Activated CD8-positive, alpha-beta T cell treated with anti-CD3 and anti-CD28 coated beads, Interleukin-2, amount 10 ng/mL, durations not matched to agents 7 days and 5 days (primary cell): ENCODE data around the gene PRAMEF12. TPM values are rescaled to one million over a fixed set of nuclear protein-coding genes. Genes with fewer than 3 reads are reported as not detected.
"Not testable (repeated sequence)": the region's sequence is repeated elsewhere in the genome, so short reads cannot be mapped to it uniquely, and the experiment has no call there.

Experiments
- ATAC-seq: fragments of 150-1000 bp; cut with Tn5 transposase; one replicate; pipeline ENCODE4 v1.10.0; 2021; ENCODE audit warnings: moderate library complexity
- CTCF ChIA-PET: fragments of 350-600 bp; sonication (Branson Sonifier 250); formaldehyde crosslinking; loops from one replicate; lab custom pipeline; 2021; ENCODE audit warnings: antibody characterized with exemption; lab: Charles Lee
- POLR2A ChIA-PET: fragments of 350-600 bp; sonication (Branson Sonifier 250); formaldehyde crosslinking; loops from one replicate; lab custom pipeline; 2021; ENCODE audit warnings: antibody characterized with exemption; lab: Charles Lee
- DNase-seq: peaks from one replicate; pipeline ENCODE4 v3.0.0-alpha.2; 2020
- H3K27ac Mint-ChIP-seq: one replicate; pipeline ENCODE4 v1.8.0; 2021; ENCODE audit warnings: mild to moderate bottlenecking, mixed read lengths
- H3K27me3 Mint-ChIP-seq: one replicate; pipeline ENCODE4 v1.8.0; 2021; ENCODE audit warnings: low read depth, mixed read lengths
- H3K36me3 Mint-ChIP-seq: one replicate; pipeline ENCODE4 v1.8.0; 2021; ENCODE audit warnings: low read depth, mixed read lengths
- H3K4me1 Mint-ChIP-seq: one replicate; pipeline ENCODE4 v1.8.0; 2021; ENCODE audit warnings: low read depth, mixed read lengths
- H3K4me3 Mint-ChIP-seq: one replicate; pipeline ENCODE4 v1.8.0; 2021; ENCODE audit warnings: mild to moderate bottlenecking, mixed read lengths
- H3K9me3 Mint-ChIP-seq: one replicate; pipeline ENCODE4 v1.8.0; 2022; ENCODE audit warnings: mixed read lengths; ENCODE audit not compliant: insufficient read depth
- total RNA-seq, 2 experiments: library from RNA; stranded (reverse); gene quantifications; one replicate each; pipeline ENCODE4 v1.2.3, GENCODE V29; 2021

Gene PRAMEF12
- total RNA-seq, 2 experiments from 2014 or later, result not detected

DNA sequence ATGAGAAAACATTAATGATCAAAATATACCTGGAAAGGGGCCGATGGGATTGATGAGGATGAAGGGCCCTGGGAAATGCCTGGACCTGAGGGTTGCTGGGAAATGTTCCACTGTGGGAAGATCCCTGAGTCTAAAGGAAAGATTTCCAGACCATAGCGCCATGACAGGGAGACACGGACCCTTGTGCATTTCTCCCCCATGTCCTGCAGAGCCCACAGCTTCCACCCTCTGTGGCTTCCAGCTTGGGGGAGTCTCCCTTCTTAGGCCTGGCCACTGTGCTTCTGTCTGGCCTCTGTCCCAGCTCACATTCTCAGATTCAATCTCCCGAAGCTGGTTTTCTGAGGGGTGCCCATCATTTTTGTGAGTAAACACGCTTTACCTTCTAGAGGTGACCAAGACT lies 1.0 kb upstream of the PRAMEF12 start:
- Mint-ChIP-seq H3K36me3 (no peaks in the 10 kb centered on the region), H3K9me3 (no peaks in the 10 kb centered on the region), H3K4me3 (no peak overlapping the region), H3K4me1 (no peaks in the 10 kb centered on the region), H3K27ac (no peak overlapping the region), H3K27me3 (peaks cover 9% of the 10 kb centered on the region)
- DNase-seq (no peak), ATAC-seq (no peak)
- ChIA-PET CTCF (no interaction called here), POLR2A (no interaction called here)

DNA sequence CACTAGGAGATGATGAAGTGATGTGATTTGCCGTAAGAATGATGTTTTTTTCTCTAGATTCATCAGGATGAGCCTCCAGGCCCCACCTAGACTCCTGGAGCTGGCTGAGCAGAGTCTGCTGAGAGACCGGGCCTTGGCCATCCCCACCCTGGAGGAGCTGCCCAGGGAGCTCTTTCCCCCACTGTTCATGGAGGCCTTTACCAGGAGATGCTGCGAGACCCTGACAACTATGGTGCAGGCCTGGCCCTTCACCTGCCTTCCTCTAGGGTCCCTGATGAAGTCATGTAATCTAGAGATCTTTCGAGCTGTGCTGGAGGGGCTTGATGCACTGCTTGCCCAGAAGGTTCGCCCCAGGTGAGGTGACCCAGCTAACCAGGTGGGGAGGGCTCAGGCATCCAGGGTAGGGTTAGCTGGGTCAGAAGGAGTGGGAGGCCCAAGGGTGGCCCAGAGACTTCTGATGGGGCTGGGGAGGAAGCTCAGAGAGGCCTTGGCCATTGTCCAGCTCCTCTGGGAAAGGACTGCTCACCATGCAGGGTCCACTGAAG lies 1.3 kb downstream of the PRAMEF12 start:
- Mint-ChIP-seq H3K27me3 (peaks cover 5% of the 10 kb centered on the region), H3K4me1 (no peaks in the 10 kb centered on the region), H3K27ac (no peak overlapping the region), H3K36me3 (no peaks in the 10 kb centered on the region), H3K9me3 (no peaks in the 10 kb centered on the region), H3K4me3 (no peak overlapping the region)
- POLR2A ChIA-PET, result no interaction called here
- DNase-seq (no peak), ATAC-seq (no peak)
- CTCF ChIA-PET, result no interaction called here

DNA sequence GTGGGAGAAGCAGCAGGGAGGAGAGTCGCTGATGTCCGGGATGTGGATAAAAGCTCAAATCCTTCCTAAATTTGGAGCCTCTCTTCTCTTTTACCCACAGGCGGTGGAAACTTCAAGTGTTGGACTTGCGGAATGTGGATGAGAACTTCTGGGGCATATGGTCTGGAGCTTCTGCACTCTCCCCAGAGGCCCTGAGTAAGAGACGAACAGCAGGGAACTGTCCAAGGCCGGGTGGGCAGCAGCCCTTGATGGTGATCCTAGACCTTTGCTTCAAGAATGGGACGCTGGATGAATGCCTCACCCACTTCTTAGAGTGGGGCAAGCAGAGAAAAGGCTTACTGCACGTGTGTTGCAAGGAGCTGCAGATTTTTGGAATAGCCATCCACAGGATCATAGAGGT lies 1.9 kb downstream of the PRAMEF12 start:
- H3K4me3 Mint-ChIP-seq, result no peak overlapping the region
- ATAC-seq (no peak), DNase-seq (no peak)
- no peak overlapping the region for H3K27ac Mint-ChIP-seq
- H3K9me3 Mint-ChIP-seq, result no peaks in the 10 kb centered on the region
- no peaks in the 10 kb centered on the region for H3K36me3 Mint-ChIP-seq
- POLR2A ChIA-PET, result no interaction called here
- H3K4me1 Mint-ChIP-seq, result no peaks in the 10 kb centered on the region
- CTCF ChIA-PET, result no interaction called here
- peaks cover 5% of the 10 kb centered on the region for H3K27me3 Mint-ChIP-seq

DNA sequence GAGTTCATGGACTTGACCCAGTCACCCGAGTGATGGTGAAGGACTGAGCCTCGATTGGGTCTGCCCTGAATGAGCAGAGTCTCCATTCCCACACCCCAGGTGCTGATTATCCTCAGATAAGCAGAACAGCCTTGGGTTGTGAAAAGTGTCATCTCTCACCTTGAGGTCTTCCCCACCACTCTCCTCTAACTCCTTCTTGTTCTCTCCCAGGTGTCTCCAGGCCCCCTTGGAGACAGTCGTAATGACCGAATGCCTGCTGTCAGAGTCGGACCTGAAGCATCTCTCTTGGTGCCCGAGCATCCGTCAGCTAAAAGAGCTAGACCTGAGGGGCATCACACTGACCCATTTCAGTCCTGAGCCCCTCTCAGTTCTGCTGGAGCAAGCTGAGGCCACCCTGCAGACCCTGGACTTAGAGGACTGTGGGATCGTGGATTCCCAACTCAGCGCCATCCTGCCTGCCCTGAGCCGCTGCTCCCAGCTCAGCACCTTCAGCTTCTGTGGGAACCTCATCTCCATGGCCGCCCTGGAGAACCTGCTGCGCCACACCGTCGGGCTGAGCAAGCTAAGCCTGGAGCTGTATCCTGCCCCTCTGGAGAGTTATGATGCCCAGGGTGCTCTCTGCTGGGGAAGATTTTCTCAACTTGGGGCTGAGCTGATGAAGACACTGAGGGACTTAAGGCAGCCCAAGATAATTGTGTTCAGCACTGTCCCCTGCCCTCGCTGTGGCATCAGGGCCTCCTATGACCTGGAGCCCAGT lies 3.4 kb downstream of the PRAMEF12 start:
- H3K36me3 Mint-ChIP-seq, result no peaks in the 10 kb centered on the region
- no peak for ATAC-seq
- no peak overlapping the region for H3K4me3 Mint-ChIP-seq
- POLR2A ChIA-PET, result no interaction called here
- no peaks in the 10 kb centered on the region for H3K9me3 Mint-ChIP-seq
- H3K27me3 Mint-ChIP-seq, result peaks cover 5% of the 10 kb centered on the region
- CTCF ChIA-PET, result no interaction called here
- no peak for DNase-seq
- no peak overlapping the region for H3K27ac Mint-ChIP-seq
- no peaks in the 10 kb centered on the region for H3K4me1 Mint-ChIP-seq

DNA sequence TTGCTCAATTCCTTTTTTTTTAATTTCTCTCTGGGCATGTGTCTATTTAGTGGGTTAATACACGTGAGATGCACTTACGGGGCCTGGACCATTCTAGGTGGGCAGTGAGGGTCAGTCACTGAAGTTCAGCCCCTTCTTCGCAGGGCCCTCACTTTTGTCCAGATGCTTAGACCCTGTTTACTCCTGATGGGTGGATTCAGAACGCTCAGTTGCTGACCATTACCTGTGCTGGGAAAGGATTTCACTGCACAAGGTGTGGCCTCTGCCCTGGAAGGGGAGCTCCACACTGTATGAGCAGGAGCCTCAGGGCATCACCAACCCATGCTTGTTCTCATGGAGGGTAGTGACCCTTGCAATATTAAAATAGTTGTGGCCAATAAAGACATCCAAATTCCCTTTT lies 4.5 kb downstream of the PRAMEF12 start:
- DNase-seq (no peak), ATAC-seq (no peak)
- no peaks in the 10 kb centered on the region for H3K4me1 Mint-ChIP-seq
- H3K9me3 Mint-ChIP-seq, result no peaks in the 10 kb centered on the region
- no peak overlapping the region for H3K4me3 Mint-ChIP-seq
- H3K36me3 Mint-ChIP-seq, result no peaks in the 10 kb centered on the region
- CTCF ChIA-PET, result no interaction called here
- no peak overlapping the region for H3K27ac Mint-ChIP-seq
- POLR2A ChIA-PET, result no interaction called here
- peaks cover 3% of the 10 kb centered on the region for H3K27me3 Mint-ChIP-seq

DNA sequence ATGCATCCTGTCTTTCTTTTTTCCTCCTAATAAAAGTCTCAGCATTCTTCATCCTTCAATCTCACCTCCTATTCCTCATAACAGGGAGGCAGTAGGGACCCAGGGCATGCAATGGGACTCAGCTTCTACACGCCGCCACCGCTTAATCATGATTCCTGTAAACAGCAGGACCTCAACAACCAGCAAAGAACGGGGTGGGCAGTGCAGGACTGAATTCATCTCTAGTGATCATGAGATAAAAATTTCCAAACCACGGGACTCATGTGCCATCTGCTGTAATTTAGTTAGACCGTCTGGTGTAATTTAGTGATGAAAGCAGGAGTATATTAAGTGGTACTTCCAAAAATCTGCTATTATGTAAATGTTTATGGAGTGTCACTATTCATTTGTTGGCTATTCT lies 5.4 kb downstream of the PRAMEF12 start:
- Mint-ChIP-seq H3K4me1 (no peaks in the 10 kb centered on the region), H3K27me3 (peaks cover 2% of the 10 kb centered on the region), H3K36me3 (no peaks in the 10 kb centered on the region), H3K9me3 (no peaks in the 10 kb centered on the region), H3K4me3 (no peak overlapping the region), H3K27ac (no peak overlapping the region)
- POLR2A ChIA-PET, result no interaction called here
- CTCF ChIA-PET, result no interaction called here
- DNase-seq (no peak), ATAC-seq (no peak)

DNA sequence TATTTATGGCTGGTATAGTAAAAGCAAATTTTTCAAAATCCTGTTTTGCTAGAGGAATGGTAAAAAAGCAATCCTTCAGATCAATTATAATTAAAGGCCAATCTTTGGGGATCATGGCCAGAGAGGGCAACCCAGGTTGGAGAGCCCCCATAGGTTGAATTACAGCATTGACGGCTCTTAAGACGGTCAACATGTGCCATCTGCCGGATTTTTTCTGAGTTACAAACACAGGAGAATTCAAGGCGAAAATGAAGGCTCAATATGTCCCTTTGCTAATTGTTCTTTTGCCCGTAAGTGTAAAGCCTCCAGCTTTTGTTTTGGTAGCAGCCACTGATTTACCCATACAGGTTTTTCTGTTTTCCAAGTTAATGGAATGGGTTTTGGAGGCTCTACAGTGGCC lies 8.0 kb downstream of the PRAMEF12 start:
- ATAC-seq, DNase-seq, H3K36me3 Mint-ChIP-seq, H3K27ac Mint-ChIP-seq, H3K9me3 Mint-ChIP-seq, H3K4me3 Mint-ChIP-seq, H3K4me1 Mint-ChIP-seq, CTCF ChIA-PET, POLR2A ChIA-PET, H3K27me3 Mint-ChIP-seq: not testable (repeated sequence)

DNA sequence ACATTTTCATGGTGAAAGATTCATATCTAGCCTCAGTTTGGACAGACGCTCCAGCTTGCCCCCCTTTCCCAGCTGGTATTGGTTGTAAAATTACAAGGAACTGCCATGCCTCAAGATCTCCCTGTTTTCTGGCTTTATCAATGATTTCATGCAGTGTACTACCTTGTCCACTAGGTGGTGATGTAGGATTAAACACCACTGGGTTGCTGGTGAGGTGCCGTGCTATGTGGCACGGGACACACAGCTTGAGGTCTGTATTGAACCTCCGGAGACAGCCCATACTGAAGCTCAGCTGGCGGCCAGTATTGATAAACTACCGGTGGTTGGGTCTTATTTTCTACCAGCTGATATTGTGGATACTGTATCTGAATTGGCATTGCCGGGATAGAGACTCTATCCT lies 10.2 kb downstream of the PRAMEF12 start:
- DNase-seq, ATAC-seq, H3K27ac Mint-ChIP-seq, H3K9me3 Mint-ChIP-seq, CTCF ChIA-PET, POLR2A ChIA-PET, H3K36me3 Mint-ChIP-seq, H3K4me1 Mint-ChIP-seq, H3K27me3 Mint-ChIP-seq, H3K4me3 Mint-ChIP-seq: not testable (repeated sequence)

DNA sequence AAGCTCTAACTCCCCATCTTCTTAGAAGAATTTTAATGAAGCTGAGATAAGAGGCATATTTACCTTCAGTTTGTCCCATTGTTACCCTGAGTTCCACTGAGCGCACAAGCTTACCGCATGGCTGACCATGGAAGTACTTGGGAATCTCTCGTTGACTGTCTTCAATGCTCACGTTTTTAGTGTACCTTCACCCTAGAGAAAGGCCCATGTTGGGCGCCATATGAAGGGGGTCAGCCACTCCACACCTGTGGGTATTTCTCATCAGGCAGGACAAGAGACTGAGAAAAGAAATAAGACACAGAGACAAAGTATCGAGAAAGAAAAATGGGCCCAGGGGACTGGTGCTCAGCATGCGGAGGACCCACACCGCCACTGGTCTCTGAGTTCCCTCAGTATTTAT lies 11.2 kb downstream of the PRAMEF12 start:
- H3K9me3 Mint-ChIP-seq, H3K4me3 Mint-ChIP-seq, CTCF ChIA-PET, H3K4me1 Mint-ChIP-seq, POLR2A ChIA-PET, H3K36me3 Mint-ChIP-seq, DNase-seq, H3K27ac Mint-ChIP-seq, ATAC-seq, H3K27me3 Mint-ChIP-seq: not testable (repeated sequence)

DNA sequence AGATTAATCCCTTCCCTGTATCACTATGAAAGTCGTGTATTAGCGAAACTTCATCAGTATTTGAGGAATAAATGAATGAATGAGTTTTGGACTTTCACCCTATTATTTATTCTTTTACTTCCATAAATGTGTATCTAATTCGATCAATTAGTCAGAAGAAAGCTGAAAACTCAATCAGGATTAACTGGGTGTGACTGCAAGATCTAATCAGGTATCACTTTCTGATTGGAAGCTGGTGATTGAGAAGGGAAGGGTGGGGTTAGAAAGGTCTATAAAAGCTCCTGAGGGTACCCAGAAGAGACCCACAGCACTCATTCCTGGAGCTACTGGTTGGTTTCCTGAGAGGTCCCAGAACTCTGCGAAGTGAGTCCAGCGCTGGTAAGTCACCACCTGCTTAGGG lies 17.6 kb downstream of the PRAMEF12 start, which contains the start of gene PRAMEF1:
Gene PRAMEF1 (plus strand): TSS at position 301 of the 400 bp plus-strand sequence. CDS start 1,831 bp downstream, outside the sequence.
- POLR2A ChIA-PET, H3K27me3 Mint-ChIP-seq, H3K36me3 Mint-ChIP-seq, H3K4me1 Mint-ChIP-seq, CTCF ChIA-PET, ATAC-seq, H3K4me3 Mint-ChIP-seq, H3K9me3 Mint-ChIP-seq, H3K27ac Mint-ChIP-seq, DNase-seq: not testable (repeated sequence)

DNA sequence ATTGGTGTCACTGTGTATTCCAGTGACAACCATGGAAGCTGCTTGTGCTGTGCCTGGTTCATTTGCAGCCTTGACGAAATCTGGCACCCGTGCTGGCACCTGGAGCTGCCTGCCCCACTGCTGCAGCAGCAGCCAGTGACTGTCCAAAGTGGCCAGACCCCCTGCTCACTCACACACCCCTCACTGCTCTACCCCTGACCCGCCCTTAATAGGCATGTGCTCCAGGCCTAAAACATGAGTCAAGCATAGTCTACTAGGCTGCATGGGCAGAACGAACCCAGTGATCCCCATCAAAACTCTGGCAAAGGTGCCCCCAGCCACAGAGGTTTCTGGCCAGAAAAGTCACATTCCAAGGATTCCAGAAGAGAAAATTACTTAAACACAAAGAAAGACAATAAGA lies 25.4 kb downstream of the PRAMEF12 start:
- H3K4me3 Mint-ChIP-seq, result no peak overlapping the region
- CTCF ChIA-PET, result no interaction called here
- H3K36me3 Mint-ChIP-seq, result no peaks in the 10 kb centered on the region
- no peak for ATAC-seq
- peaks cover 12% of the 10 kb centered on the region for H3K27me3 Mint-ChIP-seq
- no peaks in the 10 kb centered on the region for H3K9me3 Mint-ChIP-seq
- DNase-seq, result no peak
- POLR2A ChIA-PET, result no interaction called here
- H3K4me1 Mint-ChIP-seq, result no peaks in the 10 kb centered on the region
- H3K27ac Mint-ChIP-seq, result no peak overlapping the region

DNA sequence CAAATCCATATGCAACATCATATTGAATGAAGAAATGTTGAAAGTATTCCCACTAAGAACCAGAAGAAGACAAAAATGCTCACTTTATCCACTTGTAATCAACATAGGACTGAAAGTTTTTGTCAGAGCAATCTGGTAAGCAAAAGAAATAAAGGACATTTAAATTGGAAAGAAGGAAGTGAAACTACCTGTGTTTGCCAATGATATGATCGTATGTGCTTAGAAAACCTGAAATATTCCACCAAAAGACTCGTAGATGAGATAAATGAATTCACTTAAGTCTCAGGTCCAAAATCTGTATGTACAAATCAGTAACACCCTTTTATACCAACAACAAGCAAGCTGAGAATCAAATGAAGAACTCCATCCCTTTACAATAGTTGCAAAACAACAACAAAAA lies 26.2 kb downstream of the PRAMEF12 start:
- no peaks in the 10 kb centered on the region for H3K36me3 Mint-ChIP-seq
- H3K27ac Mint-ChIP-seq, result no peak overlapping the region
- no peaks in the 10 kb centered on the region for H3K4me1 Mint-ChIP-seq
- no peak overlapping the region for H3K4me3 Mint-ChIP-seq
- ATAC-seq (no peak), DNase-seq (no peak)
- peaks cover 14% of the 10 kb centered on the region for H3K27me3 Mint-ChIP-seq
- ChIA-PET POLR2A (no interaction called here), CTCF (no interaction called here)
- H3K9me3 Mint-ChIP-seq, result no peaks in the 10 kb centered on the region
